Activated B cell treated with CpG ODN at 0.5 μM for 24 hours (primary cell): ENCODE results near the gene MED12L. TPM values are rescaled to one million over a fixed set of nuclear protein-coding genes. Genes with fewer than 3 reads are reported as not detected.
"Not testable (repeated sequence)": the region's sequence is repeated elsewhere in the genome, so short reads cannot be mapped to it uniquely, and the experiment has no call there.

Source experiments
- ATAC-seq: fragments of 200-7000 bp; cut with Tn5 transposase; one replicate; pipeline ENCODE4 v1.10.0; 2021; ENCODE audit warnings: low read depth, mild to moderate bottlenecking, moderate library complexity
- CTCF ChIA-PET: fragments of 350-600 bp; sonication (Branson Sonifier 250); formaldehyde crosslinking; loops from one replicate; lab custom pipeline; 2021; ENCODE audit warnings: antibody characterized with exemption; lab: Charles Lee
- POLR2A ChIA-PET: fragments of 350-600 bp; sonication (Branson Sonifier 250); formaldehyde crosslinking; loops from one replicate; lab custom pipeline; 2021; ENCODE audit warnings: antibody characterized with exemption; lab: Charles Lee
- DNase-seq: peaks from one replicate; pipeline ENCODE4 v3.0.0; 2022
- H3K27ac Mint-ChIP-seq: one replicate; pipeline ENCODE4 v1.8.0; 2020; ENCODE audit warnings: mixed read lengths
- H3K27me3 Mint-ChIP-seq: one replicate; pipeline ENCODE4 v1.8.0; 2021; ENCODE audit warnings: mixed read lengths
- H3K36me3 Mint-ChIP-seq: one replicate; pipeline ENCODE4 v1.8.0; 2021; ENCODE audit warnings: low read depth, mixed read lengths
- H3K4me1 Mint-ChIP-seq: one replicate; pipeline ENCODE4 v1.8.0; 2021; ENCODE audit warnings: mixed read lengths
- H3K4me3 Mint-ChIP-seq: one replicate; pipeline ENCODE4 v1.8.0; 2020; ENCODE audit warnings: mild to moderate bottlenecking, mixed read lengths
- H3K9me3 Mint-ChIP-seq: one replicate; pipeline ENCODE4 v1.8.0; 2020; ENCODE audit warnings: mixed read lengths
- CTCF ChIP-seq: fragments of 200-600 bp; IDR thresholded peaks from one replicate; pipeline ENCODE4 v1.8.0; 2022; ENCODE audit warnings: antibody characterized with exemption, mild to moderate bottlenecking
- intact Hi-C: fragments of 100-400 bp; cut with micrococcal nuclease; formaldehyde crosslinking; loops from one replicate; pipeline ENCODE4 v1.15.1; 2024
- total RNA-seq: library from RNA; stranded (reverse); gene quantifications from 2 replicates; pipeline ENCODE4 v1.2.3, GENCODE V29; 2022

MED12L gene
- total RNA-seq, 1 donor from 2014 or later = 1.5 TPM

DNA sequence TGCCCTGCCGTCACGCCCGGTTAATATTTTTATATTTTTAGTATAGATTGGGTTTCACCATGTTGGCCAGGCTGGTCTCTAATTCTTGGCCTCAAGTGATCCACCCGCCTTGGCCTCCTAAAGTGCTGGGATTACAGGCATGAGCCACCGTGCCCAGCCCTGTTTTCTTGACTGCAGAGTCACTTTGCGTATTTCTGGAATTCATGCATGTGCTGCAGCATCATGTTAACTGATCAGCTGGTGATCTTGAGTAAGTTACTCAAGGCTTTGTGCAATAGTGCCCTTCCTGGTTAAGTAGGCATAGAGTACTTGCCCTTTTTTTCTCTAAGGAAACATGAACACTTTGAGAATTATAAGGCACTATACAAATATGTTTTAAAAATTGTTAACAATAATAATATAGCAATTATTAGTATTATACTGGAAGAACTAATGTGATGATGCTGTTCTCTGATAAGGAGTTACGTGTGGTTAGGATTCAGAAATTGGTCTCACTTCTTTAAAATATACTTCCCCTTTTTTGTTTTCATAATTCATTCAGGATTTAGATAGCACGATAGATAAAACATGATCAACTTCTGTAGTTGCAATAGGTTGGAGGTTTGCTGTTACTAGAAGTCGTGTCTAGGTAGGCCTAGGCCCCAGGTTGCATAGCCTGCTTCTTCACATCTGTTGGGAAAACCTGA is 83.9 kb downstream of the MED12L start:
- H3K4me1 Mint-ChIP-seq = peaks cover 45% of the 10 kb centered on the region

DNA sequence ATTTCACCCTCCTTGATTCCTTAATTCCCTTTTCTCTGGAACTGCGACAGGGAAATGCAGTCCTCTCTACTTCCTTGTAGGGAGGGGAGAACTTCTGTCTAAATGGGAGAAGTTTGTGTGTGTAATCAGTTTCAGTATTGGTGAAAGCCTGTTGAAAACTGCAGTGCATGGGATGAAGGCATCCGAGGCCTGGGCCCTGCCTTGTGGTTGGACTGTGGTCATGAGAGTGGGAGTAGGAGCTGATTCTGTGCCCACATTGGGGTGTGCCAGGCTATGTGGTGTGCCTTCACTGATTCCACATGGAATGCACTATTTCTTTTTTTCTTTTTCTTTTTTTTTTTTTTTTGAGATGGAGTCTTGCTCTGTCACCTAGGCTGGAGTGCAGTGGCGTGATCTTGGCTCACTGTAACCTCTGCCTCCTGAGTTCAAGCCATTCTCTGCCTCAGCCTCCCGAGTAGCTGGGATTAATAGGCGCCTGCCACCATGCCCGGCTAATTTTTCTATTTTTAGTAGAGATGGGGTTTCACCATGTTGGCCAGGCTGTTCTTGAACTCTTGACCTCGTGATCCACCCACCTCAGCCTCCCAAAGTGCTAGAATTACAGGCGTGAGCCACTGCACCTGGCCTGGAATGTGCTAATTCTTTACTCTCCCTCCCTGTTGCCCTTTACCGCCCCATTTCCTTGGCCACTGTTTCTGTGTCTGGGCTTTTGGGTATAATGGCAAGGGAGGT is 84.7 kb downstream of the MED12L start:
- H3K9me3 Mint-ChIP-seq, H3K36me3 Mint-ChIP-seq, H3K27me3 Mint-ChIP-seq: not testable (repeated sequence)
- peaks cover 45% of the 10 kb centered on the region for H3K4me1 Mint-ChIP-seq
- H3K27ac Mint-ChIP-seq = peak overlapping the region; percentile 82
- ChIA-PET POLR2A (interaction anchor here (0.7 to 1.0 kb wide), 2 partner anchors 71 to 108 kb away, joined by 4 to 7 read pairs; partner anchors contain the start of gene P2RY14), CTCF (interaction anchor here (0.6 to 6.2 kb wide), 4 partner anchors 51 to 116 kb away, joined by 3 to 122 read pairs (median 54); partner anchors contain the start of gene P2RY14)
- H3K4me3 Mint-ChIP-seq = peak overlapping the region; percentile 59
- intact Hi-C loops = loop anchor here (1.0 to 5.0 kb wide), 3 partner anchors 108 to 1992 kb away; partner anchors contain the start of genes P2RY13, P2RY14 and RAP2B
- ATAC-seq (peak; percentile 69), DNase-seq (peak; percentile 29)

More for the DNA sequence above, 83.9 kb downstream of the MED12L start:
- ChIA-PET CTCF (interaction anchor here (0.6 to 6.2 kb wide), 10 partner anchors 10 to 117 kb away, joined by 3 to 122 read pairs (median 6); partner anchors contain the start of gene P2RY14), POLR2A (interaction anchor here (1.0 kb wide), 1 partner anchor 109 kb away, joined by 4 read pairs; the partner anchor contains the start of gene P2RY14)
- Mint-ChIP-seq H3K27ac (peak overlapping the region; percentile 82), H3K27me3 (no peaks in the 10 kb centered on the region), H3K4me3 (peak overlapping the region; percentile 59), H3K9me3 (no peaks in the 10 kb centered on the region), H3K36me3 (no peaks in the 10 kb centered on the region)
- ATAC-seq = peak; percentile 74
- TF ChIP-seq CTCF = no peak
- DNase-seq = no peak
- intact Hi-C loops = loop anchor here (1.0 to 2.0 kb wide), 2 partner anchors 109 to 159 kb away; partner anchors contain the start of genes P2RY13 and P2RY14

DNA sequence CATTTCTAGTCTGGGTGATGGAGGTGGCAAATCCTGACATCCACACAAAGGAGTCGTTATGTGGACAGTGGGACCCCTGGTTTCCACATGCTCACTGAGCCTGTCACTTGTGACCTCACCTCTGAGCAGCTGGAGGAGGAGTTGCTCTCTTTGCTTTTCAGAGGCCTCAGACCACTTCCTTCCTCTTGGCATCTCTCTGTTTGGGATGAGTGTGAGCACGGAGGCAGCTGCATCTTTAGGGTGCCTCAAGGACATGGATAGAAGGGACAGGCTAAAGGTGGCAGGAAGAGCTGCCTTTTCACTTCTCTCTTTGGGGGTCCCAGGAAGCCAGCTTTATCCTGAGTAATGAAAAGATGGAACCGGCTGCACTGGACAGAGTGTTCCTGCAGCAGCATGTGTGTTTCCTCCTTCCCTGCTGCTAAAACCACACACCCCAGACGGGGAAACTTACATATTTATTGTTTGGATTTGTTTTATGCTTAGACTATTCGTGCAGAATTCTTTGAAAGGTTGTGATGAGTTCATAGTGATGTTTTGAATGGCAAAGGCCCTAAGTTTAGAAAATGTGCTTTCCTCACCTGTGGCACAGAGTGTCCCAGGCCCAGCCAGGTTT is 85.8 kb downstream of the MED12L start:
- H3K9me3 Mint-ChIP-seq = no peaks in the 10 kb centered on the region
- ChIA-PET CTCF (interaction anchor here (1.0 to 6.2 kb wide), 2 partner anchors 15 to 108 kb away, joined by 3 to 122 read pairs; partner anchors contain the start of gene P2RY14), POLR2A (interaction anchor here (1.1 kb wide), 1 partner anchor 45 kb away, joined by 4 read pairs; no protein-coding TSS in a partner anchor)
- H3K4me1 Mint-ChIP-seq = peaks cover 45% of the 10 kb centered on the region
- no peaks in the 10 kb centered on the region for H3K27me3 Mint-ChIP-seq
- DNase-seq (no peak), ATAC-seq (no peak)
- intact Hi-C loops = loop anchor here (5.0 kb wide), 1 partner anchor 1991 kb away; the partner anchor contains the start of gene RAP2B
- no peak for TF ChIP-seq CTCF
- H3K4me3 Mint-ChIP-seq = no peak overlapping the region
- peak overlapping the region; percentile 82 for H3K27ac Mint-ChIP-seq
- H3K36me3 Mint-ChIP-seq = no peaks in the 10 kb centered on the region

- H3K4me1 Mint-ChIP-seq = peaks cover 32% of the 10 kb centered on the region
- POLR2A ChIA-PET = no interaction called here
- DNase-seq (no peak), ATAC-seq (no peak)
- TF ChIP-seq CTCF = no peak
- H3K36me3 Mint-ChIP-seq = no peaks in the 10 kb centered on the region
- no peak overlapping the region for H3K27ac Mint-ChIP-seq
- H3K9me3 Mint-ChIP-seq = no peaks in the 10 kb centered on the region
- no peaks in the 10 kb centered on the region for H3K27me3 Mint-ChIP-seq
- no peak overlapping the region for H3K4me3 Mint-ChIP-seq
- intact Hi-C loops = loop anchor here (5.0 kb wide), 1 partner anchor 1988 kb away; the partner anchor contains the start of gene RAP2B
- CTCF ChIA-PET = no interaction called here
Observed at GRCh38 chr3:151174351-151174750, 88.9 kb downstream of the MED12L start.

GRCh38 chr3:151175952-151176351 is 90.5 kb downstream of the MED12L start:
- no peak for DNase-seq
- H3K27ac Mint-ChIP-seq = no peak overlapping the region
- no peak overlapping the region for H3K4me3 Mint-ChIP-seq
- POLR2A ChIA-PET = no interaction called here
- intact Hi-C loops = no loop called here
- CTCF ChIA-PET = interaction anchor here (1.3 kb wide), 1 partner anchor 107 kb away, joined by 4 read pairs; no protein-coding TSS in a partner anchor
- no peaks in the 10 kb centered on the region for H3K36me3 Mint-ChIP-seq
- no peak for TF ChIP-seq CTCF
- ATAC-seq = no peak
- H3K27me3 Mint-ChIP-seq = no peaks in the 10 kb centered on the region
- peaks cover 17% of the 10 kb centered on the region for H3K4me1 Mint-ChIP-seq
- no peaks in the 10 kb centered on the region for H3K9me3 Mint-ChIP-seq
